Karpas-422 (cell line): ENCODE results near the gene PREX1. TPM values are rescaled to one million over a fixed set of nuclear protein-coding genes. Genes with fewer than 3 reads are reported as not detected.

Source experiments
- DNase-seq: peaks from one replicate; pipeline ENCODE4 v3.0.0-alpha.2; 2015
- H2AFZ ChIP-seq: fragments of 200-600 bp; sonication (generic); 2 replicates; pipeline ENCODE4 v1.6.1; 2014; ENCODE audit warnings: antibody characterized with exemption, low read length, mixed read lengths
- H3K27ac ChIP-seq: fragments of 200-600 bp; sonication (generic); 2 replicates; pipeline ENCODE4 v1.5.1; 2014; ENCODE audit warnings: mild to moderate bottlenecking, low read length, moderate library complexity
- H3K27me3 ChIP-seq: fragments of 200-600 bp; sonication (generic); 2 replicates; pipeline ENCODE4 v1.6.1; 2014; ENCODE audit warnings: low read length, mixed read lengths
- H3K36me3 ChIP-seq: fragments of 200-600 bp; sonication (generic); 2 replicates; pipeline ENCODE4 v1.6.1; 2014; ENCODE audit warnings: low read length, mixed read lengths; ENCODE audit not compliant: insufficient read depth
- H3K4me1 ChIP-seq: fragments of 200-600 bp; sonication (generic); 2 replicates; pipeline ENCODE4 v1.6.1; 2014; ENCODE audit warnings: mild to moderate bottlenecking, low read length, mixed read lengths
- H3K4me2 ChIP-seq: fragments of 200-600 bp; sonication (generic); 2 replicates; pipeline ENCODE4 v1.6.1; 2014; ENCODE audit warnings: low read length, low read depth, mild to moderate bottlenecking; ENCODE audit not compliant: poor library complexity, severe bottlenecking
- H3K4me3 ChIP-seq: fragments of 200-600 bp; sonication (generic); 2 replicates; pipeline ENCODE4 v1.5.1; 2014; ENCODE audit warnings: mild to moderate bottlenecking, antibody characterized with exemption, low read length, mixed read lengths
- H3K79me2 ChIP-seq: fragments of 200-600 bp; sonication (generic); 2 replicates; pipeline ENCODE4 v1.6.1; 2014; ENCODE audit warnings: mild to moderate bottlenecking, low read length, mixed read lengths
- H3K9ac ChIP-seq: fragments of 200-600 bp; sonication (generic); 2 replicates; pipeline ENCODE4 v1.6.0; 2014; ENCODE audit warnings: low read length
- H3K9me2 ChIP-seq: fragments of 200-600 bp; sonication (generic), shearing (Covaris generic); replicated peaks from 2 replicates; pipeline ENCODE4 v1.6.0; 2014; ENCODE audit warnings: mild to moderate bottlenecking, low read length, moderate library complexity; ENCODE audit not compliant: insufficient read depth
- H3K9me3 ChIP-seq: fragments of 300-700, 200-600 bp; sonication (generic); 2 replicates; pipeline ENCODE4 v1.6.1; 2014; ENCODE audit warnings: low read length, mixed read lengths
- H4K20me1 ChIP-seq: fragments of 200-600 bp; sonication (generic); 2 replicates; pipeline ENCODE4 v1.6.1; 2014; ENCODE audit warnings: mild to moderate bottlenecking, antibody characterized with exemption, low read length, low read depth; ENCODE audit not compliant: insufficient read depth
- total RNA-seq: library from RNA; depleted of rRNA; stranded (reverse); fragments of >200 nt; shearing (Covaris generic); gene quantifications from 2 replicates; pipeline ENCODE4 v1.2.3, GENCODE V29; 2014; ENCODE audit warnings: low replicate concordance

The PREX1 gene
- total RNA-seq, 1 experiment from 2014 or later, result not detected

DNA sequence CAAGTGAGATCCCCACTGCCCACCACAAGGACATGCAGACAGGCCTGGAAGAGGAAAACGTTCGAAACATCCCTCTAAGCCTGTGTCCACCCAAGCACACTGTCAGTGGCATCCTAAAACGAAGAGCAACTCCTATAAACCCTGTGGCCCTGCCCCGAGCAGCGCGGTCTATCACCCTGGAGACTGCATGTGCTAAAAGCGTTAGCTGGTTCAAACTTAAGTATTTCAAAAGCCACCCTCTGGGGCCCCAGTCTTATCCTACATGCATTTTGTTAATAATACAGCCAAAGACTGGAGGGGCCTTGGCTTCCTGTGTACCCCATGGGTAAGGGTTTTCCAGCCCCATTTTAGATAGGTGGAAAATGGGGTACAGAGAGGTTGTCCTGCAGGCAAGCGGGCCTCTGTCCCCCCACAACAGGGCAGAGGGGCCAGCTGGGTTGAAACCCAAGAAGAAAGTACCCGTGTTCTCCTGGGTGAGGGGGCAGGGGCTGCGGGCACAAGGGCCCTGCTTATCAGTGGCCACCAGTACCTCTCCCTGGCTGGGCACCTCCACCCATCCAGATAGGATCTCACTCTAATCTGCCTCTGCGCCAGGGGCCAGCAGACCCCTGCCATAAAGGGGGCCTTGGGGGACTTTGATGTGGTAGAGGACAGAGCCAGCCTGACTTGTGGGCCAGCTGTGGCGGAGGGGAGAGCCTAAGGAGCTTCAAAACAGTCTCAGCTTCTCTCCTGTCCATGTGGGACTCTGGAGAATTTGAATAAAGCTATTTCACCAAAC, 28.3 kb downstream of the PREX1 start:
- Histone ChIP-seq H3K4me3 (no peak overlapping the region), H2AFZ (no peak overlapping the region), H3K27ac (no peak overlapping the region), H3K36me3 (no peaks in the 10 kb centered on the region), H3K9me3 (no peaks in the 10 kb centered on the region), H3K27me3 (no peaks in the 10 kb centered on the region), H3K79me2 (no peaks in the 10 kb centered on the region), H3K4me1 (peaks cover 5% of the 10 kb centered on the region), H3K4me2 (no peak overlapping the region), H4K20me1 (no peaks in the 10 kb centered on the region), H3K9ac (no peak overlapping the region), H3K9me2 (no peaks in the 10 kb centered on the region)
- DNase-seq, result no peak

DNA sequence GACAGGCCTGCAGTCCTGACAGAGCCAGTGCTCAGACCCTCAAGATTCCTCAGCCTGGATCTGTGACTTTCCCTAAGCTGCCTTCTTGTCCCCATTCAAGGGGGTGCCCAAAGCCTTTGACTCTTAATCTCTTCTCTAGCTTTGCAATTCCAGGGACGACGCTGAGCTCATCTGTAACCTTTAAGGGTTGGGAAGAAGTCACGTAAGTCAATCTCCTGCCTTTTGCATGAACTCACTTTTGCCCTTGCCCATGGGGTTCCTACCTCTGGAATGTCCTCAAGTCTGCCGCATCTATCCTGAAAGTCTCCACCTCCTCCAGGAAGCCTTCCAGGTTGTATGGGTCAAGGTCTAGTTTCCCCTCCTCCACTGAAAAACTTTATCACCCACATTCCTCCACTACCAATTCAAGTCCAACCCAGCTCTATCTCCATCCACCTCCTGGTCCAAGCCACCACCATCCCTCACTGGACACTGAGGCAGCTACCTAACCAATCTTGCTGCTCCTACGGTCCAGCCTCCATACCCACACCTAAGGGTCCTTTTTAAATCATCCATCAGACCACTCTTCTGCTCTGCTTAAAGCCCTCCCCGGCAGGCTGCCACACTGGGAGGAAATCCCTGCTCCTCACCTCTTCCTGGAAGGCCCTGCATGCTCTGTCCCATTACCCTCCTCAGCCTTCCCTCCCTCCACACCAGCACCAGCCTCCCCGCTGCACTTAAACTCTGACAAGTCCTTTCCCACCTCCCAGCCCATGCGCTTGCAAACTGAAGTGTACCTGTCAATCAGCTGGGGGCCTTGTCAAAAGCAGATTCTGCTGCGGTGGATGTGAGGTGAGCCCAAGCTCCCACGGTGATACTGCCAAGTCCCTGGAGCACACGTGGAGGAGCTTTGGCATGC, 29.7 kb downstream of the PREX1 start:
- H3K4me2 ChIP-seq, result no peak overlapping the region
- H3K9me3 ChIP-seq, result no peaks in the 10 kb centered on the region
- H3K4me1 ChIP-seq, result peaks cover 3% of the 10 kb centered on the region
- H3K27me3 ChIP-seq, result no peaks in the 10 kb centered on the region
- no peaks in the 10 kb centered on the region for H3K36me3 ChIP-seq
- H3K79me2 ChIP-seq, result no peaks in the 10 kb centered on the region
- H4K20me1 ChIP-seq, result no peaks in the 10 kb centered on the region
- H3K4me3 ChIP-seq, result no peak overlapping the region
- no peak overlapping the region for H3K9ac ChIP-seq
- no peak overlapping the region for H3K27ac ChIP-seq
- H3K9me2 ChIP-seq, result no peaks in the 10 kb centered on the region
- no peak overlapping the region for H2AFZ ChIP-seq
- DNase-seq, result no peak

- Histone ChIP-seq H3K9ac (no peak overlapping the region), H3K4me1 (no peaks in the 10 kb centered on the region), H3K79me2 (no peaks in the 10 kb centered on the region), H3K9me3 (no peaks in the 10 kb centered on the region), H3K4me2 (no peak overlapping the region), H4K20me1 (no peaks in the 10 kb centered on the region), H3K4me3 (no peak overlapping the region), H3K27ac (no peak overlapping the region), H3K36me3 (no peaks in the 10 kb centered on the region), H3K9me2 (no peaks in the 10 kb centered on the region), H3K27me3 (no peaks in the 10 kb centered on the region), H2AFZ (no peak overlapping the region)
- DNase-seq, result no peak
Measured at GRCh38 chr20:48797275-48797825, 30.4 kb downstream of the PREX1 start.

GRCh38 chr20:48795732-48796131, 32.1 kb downstream of the PREX1 start:
- Histone ChIP-seq H4K20me1 (no peaks in the 10 kb centered on the region), H3K4me1 (no peaks in the 10 kb centered on the region), H3K9me3 (no peaks in the 10 kb centered on the region), H3K9me2 (no peaks in the 10 kb centered on the region), H3K9ac (no peak overlapping the region), H3K36me3 (no peaks in the 10 kb centered on the region), H3K4me3 (no peak overlapping the region), H3K27ac (no peak overlapping the region), H3K79me2 (no peaks in the 10 kb centered on the region), H3K27me3 (no peaks in the 10 kb centered on the region), H3K4me2 (no peak overlapping the region), H2AFZ (no peak overlapping the region)
- no peak for DNase-seq

DNA sequence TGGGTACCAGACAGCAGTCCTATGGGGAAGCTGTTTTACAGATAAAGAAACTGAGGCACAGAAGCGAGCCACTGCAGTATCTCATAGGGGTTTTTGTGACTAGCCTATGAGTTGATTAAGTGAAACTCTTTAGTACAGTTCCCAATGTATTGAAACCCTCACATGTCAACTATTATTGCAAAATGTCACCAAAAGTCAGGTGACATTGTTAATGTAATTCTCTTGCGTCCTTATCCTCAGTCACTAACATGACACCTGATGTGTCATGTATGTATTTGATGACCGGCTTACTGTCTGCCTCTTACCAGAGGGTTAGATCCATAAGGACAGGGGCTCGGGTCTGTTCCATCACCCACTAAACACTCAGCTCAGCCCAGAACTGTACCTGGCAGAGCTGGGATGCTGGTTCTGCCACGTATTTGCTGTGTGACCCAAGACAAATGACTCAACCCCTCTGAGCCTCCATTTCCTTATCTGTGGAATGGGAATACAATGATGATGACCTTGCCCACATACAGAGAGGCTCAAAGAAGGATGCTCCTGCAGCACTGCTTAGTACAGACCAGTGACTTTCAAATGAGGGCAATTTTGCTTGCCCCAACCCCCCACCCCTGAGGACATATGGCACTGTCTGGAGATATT, 32.9 kb downstream of the PREX1 start:
- no peaks in the 10 kb centered on the region for H3K4me1 ChIP-seq
- H3K36me3 ChIP-seq, result no peaks in the 10 kb centered on the region
- no peak overlapping the region for H3K9ac ChIP-seq
- DNase-seq, result no peak
- no peaks in the 10 kb centered on the region for H3K27me3 ChIP-seq
- no peak overlapping the region for H3K4me2 ChIP-seq
- no peak overlapping the region for H2AFZ ChIP-seq
- no peaks in the 10 kb centered on the region for H4K20me1 ChIP-seq
- H3K4me3 ChIP-seq, result no peak overlapping the region
- H3K27ac ChIP-seq, result no peak overlapping the region
- H3K9me2 ChIP-seq, result no peaks in the 10 kb centered on the region
- no peaks in the 10 kb centered on the region for H3K79me2 ChIP-seq
- no peaks in the 10 kb centered on the region for H3K9me3 ChIP-seq

GRCh38 chr20:48794360-48794759, 33.4 kb downstream of the PREX1 start:
- Histone ChIP-seq H3K27me3 (no peaks in the 10 kb centered on the region), H3K4me2 (no peak overlapping the region), H3K9me3 (no peaks in the 10 kb centered on the region), H3K4me3 (no peak overlapping the region), H3K9me2 (no peaks in the 10 kb centered on the region), H4K20me1 (no peaks in the 10 kb centered on the region), H3K36me3 (no peaks in the 10 kb centered on the region), H3K9ac (no peak overlapping the region), H3K27ac (no peak overlapping the region), H3K79me2 (no peaks in the 10 kb centered on the region), H2AFZ (no peak overlapping the region), H3K4me1 (no peaks in the 10 kb centered on the region)
- DNase-seq, result no peak

DNA sequence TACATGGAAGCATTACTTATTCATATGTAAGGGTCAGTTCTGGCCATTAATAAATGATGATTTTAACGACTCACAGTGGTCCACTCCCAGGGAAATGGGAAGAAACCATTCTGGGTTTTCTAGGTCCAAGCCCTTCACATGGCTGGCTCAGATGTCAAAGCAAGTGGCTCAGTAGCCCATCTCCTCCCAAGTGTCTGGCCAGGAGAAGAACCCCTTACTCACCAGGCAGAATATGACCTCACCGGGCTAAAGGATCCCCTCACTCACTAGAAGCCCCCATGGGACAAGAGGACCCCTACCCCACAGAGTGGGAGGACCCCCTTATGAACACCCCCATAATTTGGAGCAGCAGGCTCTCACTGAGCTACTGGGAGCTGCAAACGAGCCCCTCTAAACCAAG, 34.0 kb downstream of the PREX1 start:
- Histone ChIP-seq H3K9me2 (no peaks in the 10 kb centered on the region), H3K9ac (no peak overlapping the region), H3K4me2 (no peak overlapping the region), H3K79me2 (no peaks in the 10 kb centered on the region), H3K27ac (no peak overlapping the region), H2AFZ (no peak overlapping the region), H3K9me3 (no peaks in the 10 kb centered on the region), H4K20me1 (no peaks in the 10 kb centered on the region), H3K27me3 (no peaks in the 10 kb centered on the region), H3K36me3 (no peaks in the 10 kb centered on the region), H3K4me3 (no peak overlapping the region), H3K4me1 (peaks cover 3% of the 10 kb centered on the region)
- no peak for DNase-seq

- DNase-seq, result no peak
- no peak overlapping the region for H3K4me3 ChIP-seq
- no peak overlapping the region for H3K27ac ChIP-seq
- no peaks in the 10 kb centered on the region for H4K20me1 ChIP-seq
- no peaks in the 10 kb centered on the region for H3K79me2 ChIP-seq
- no peaks in the 10 kb centered on the region for H3K9me2 ChIP-seq
- H3K27me3 ChIP-seq, result no peaks in the 10 kb centered on the region
- H3K4me1 ChIP-seq, result peaks cover 8% of the 10 kb centered on the region
- no peak overlapping the region for H2AFZ ChIP-seq
- no peaks in the 10 kb centered on the region for H3K9me3 ChIP-seq
- no peaks in the 10 kb centered on the region for H3K36me3 ChIP-seq
- H3K9ac ChIP-seq, result no peak overlapping the region
- H3K4me2 ChIP-seq, result no peak overlapping the region
Measured at GRCh38 chr20:48791666-48792071, 36.1 kb downstream of the PREX1 start.
